HG02970 (cell line): ENCODE results near the gene NANOS3.
"Not testable (repeated sequence)": the region's sequence is repeated elsewhere in the genome, so short reads cannot be mapped to it uniquely, and the experiment has no call there.

Experiments
- ATAC-seq: cut with Tn5 transposase; IDR thresholded peaks from one replicate; pipeline ENCODE4 v1.9.1; 2021; ENCODE audit warnings: mild to moderate bottlenecking, moderate library complexity, moderate number of reproducible peaks; ENCODE audit not compliant: unreplicated experiment, low FRiP score

Gene NANOS3

DNA sequence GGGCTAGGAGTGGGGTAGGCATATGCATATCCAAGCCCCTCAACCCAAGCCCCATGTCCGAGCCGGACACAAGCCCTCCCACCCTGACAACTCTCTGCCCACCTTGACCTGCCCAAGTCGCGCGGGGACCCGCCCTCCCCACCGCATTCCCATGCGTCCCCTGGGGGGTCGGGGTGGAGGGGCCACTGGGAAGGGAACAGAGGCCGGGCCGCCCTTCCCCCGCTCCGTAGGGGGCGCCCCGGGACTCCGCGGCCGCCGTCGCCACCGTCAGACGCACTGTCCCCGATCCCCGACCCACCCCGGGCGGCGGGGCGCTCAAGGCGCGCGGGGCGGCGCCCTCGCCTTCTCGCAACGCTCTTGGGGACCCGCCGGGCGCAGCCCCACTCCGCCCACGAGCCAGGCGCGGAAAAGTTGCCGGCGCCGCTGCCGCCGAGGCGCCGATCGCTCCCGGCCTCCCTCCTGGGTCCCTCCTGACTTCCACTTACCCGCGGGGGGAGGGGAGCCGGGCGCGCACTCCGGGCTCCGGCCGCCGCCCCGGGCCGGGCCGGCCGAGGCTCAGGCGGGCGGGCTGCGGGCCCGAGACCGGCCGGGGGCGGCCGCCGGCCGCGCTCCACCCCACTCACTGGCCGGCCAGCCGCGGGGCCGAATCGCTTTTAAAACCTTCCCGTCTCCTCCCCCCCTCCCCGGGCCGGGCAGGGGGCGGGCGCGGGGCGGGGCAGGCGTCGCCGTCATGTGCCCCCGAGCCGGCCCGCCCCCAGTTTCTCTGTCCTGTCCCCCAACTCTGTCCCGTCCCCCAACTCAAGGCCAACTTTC, 34.4 kb upstream of the NANOS3 start:
- no peak for ATAC-seq

DNA sequence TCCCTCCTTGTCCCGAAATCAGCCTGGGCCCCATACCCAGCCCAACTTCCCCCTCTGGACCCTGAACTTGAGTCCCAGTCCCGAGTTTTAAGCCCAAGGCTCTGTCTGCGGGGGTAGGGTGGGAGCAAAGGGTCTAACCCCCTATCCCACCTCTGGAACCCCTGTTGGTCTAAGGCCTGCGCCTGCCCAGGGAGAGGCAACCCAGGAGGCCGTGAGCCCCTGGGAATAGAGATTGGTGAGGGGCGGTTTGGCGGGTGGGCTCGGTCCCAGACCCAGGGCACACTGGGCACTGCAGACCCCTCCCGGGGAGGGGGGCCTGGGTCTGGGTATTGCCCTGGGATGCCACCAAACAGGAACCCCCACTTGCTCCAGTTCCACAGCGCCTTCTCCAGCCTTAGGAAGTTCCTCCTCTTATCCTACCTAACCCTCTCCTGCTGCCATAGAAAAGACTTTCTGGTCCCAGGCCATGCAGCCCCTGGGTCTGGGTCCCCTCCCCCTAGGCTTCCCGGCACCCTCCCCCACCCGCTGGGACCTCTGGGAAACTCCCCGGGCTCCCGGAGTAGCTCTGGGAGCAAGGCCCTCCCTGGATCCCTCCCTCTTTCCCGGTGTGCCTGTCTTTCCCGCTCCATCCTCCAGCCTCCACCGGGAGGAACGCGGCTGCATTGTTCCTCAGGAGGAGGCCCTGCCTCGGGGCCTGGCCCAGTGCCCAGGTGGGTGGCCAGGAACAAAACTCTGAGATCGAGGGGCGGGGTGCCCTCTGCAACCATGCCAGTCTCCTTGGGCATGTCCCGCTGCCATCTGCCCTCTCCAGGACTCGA, 33.6 kb upstream of the NANOS3 start:
- ATAC-seq = no peak

DNA sequence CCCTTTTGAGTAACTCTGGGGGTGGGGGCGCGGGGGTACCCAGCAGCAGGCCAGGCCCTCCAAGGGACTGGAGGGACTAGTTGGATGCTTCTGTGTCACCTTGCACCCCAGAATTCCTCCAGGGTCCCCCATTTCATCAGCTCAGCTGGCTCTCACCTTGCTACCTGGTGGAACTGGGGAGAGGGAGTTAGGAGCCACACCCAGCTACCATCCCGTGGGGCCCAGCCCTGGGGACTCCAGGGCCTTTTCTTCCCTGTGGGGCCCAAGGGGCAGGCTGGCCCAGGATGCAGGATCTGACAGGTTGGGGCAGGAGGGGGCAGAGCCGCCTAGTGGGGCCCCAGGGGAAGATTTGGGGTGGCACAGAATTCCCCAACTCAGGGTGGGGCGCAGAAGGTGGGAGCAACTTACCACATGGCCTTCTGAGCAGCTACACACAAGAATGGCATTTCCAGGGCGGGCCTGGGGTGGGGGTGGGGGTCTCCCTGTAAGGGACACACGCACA, 32.8 kb upstream of the NANOS3 start:
- no peak for ATAC-seq

DNA sequence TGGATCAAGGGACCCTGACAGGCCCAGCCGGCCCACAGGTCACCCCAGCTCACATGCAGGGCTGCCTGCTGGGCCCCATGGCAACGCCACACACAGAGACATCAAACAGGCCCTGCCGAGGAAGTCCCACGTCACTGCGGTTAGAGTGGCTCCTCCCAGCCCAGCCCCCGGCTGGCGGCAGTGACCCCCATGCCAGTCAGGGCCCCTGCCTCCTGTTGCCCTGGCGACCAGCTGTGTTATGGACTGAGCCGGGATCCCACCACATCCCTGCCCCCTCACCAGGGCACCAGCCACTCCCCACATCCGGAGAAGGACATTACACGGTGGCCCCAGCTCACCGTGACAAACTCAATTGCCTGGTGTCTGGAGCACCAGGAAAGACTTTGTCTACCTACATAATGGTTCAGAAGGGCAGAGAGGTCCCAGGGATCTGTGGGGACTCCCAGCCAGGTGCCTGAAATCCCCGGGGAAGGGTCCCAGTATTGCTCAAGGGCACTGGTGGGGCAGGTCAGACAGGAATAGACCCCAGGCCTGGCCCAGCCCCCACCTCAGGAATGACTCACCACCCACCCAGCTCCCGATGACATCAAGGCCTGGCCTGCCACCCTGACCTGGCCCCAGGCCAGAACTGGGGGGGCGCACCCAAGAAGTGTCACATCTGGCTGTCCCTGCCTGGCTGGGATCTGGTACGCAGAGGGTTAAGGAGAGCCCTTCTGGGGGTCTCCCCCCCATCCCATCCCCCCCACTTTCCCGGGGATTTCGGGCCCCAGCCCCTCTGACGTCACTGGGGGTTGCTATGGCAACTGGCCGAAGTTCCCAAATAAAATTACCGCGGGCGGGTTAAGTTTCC, 30.2 kb upstream of the NANOS3 start:
- ATAC-seq = peak; percentile 44

DNA sequence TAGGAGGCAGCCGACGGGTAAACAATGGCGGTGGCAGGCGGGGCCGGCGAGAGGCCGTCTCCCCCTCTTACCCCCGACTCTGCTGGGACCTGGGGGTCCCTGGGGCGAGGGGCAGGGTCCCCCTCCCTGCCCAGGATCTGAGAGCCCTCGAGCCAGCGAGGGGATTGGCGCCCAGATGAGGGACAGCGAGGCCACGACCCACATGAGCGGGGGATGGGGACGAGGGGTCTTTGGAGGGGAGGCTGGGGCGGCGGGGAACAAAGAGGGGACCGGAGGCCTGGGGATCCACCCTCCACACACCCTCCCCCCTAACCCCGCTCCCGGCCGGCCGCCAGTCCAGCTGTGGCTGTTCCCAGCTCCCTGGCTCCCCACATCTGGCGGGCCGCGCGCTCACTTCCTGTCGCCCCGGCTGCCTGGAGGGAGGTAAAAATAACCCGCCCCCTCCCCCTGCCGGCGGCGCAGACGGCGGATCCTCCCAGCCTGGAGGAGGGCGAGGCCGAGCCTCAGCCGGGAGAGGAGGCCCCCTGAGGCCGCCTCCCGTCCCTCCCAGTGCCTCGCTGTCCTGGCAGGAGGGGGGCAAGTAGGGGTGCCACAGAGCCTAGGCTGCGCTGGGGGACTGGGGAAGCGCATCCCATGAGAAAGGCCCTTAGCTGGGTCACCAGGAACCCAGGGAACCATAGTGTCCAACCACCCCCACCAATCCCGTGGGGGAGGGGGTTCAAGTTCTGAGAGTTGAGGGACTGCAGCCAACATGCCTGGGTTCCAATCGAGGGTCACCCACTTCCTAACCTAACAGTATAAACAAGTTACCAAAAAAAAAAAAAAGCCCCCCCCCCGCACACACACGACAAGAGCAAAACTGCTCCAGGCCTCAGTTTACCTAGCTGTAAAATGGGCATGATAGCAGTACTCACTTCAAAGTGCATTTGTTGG, 29.3 kb upstream of the NANOS3 start:
- peak; percentile 13 for ATAC-seq

DNA sequence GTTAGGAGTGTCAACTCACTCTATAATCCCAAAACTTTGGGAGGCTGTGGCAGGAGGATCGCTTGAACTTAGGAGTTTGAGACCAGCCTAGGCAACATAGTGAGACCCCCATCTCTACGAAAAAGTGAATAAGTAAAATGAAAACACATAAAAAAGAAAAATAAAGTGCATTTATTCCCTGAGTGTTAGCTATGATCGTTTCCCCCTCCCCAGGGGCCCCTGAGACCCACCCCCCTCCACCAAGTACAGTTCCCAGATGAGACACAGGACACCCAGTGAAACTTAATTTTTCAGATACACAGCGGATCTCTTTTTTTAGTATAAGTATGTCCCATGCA, 28.6 kb upstream of the NANOS3 start:
- no peak for ATAC-seq

DNA sequence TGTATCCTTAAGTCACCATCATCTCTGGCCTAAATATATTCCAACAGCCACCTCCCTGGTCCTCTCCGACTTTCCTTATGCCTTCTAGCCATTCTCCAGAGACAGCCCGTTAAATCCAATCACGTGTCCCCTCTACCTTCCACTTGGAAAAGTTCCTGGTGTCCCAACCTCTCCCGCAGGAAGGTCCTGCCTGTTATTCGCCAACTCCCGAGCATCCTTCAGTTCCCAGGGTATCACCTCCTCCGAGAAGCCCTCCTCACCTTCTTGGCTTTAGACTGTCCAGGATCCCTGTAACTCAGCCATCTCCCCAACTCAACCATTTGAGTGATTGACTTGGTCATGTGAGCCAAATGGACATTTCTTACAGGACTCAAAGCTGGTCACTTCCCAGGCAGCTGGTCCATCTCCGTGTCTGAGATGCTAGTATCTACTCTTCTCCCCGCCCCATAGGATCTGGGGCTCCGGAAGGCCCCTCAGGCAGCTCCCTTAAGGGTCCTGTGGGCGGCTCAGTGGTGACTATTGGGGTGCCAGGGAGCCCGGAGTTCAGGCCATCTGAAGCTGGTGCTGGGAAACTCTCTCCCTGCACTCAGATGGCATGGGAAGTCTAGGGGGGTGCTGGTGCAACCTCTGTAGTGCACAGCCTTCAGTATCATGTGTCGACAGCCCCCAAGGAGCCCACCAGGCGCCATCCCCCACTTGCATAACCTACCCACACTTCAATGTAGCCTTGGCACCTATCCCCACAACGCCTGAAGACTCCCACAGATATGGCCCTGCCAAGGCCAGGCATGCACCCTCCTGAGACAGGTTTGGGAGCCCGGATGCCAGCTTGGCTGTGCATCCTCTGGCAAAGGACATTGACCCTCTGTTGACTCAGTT, 27.9 kb upstream of the NANOS3 start:
- no peak for ATAC-seq

DNA sequence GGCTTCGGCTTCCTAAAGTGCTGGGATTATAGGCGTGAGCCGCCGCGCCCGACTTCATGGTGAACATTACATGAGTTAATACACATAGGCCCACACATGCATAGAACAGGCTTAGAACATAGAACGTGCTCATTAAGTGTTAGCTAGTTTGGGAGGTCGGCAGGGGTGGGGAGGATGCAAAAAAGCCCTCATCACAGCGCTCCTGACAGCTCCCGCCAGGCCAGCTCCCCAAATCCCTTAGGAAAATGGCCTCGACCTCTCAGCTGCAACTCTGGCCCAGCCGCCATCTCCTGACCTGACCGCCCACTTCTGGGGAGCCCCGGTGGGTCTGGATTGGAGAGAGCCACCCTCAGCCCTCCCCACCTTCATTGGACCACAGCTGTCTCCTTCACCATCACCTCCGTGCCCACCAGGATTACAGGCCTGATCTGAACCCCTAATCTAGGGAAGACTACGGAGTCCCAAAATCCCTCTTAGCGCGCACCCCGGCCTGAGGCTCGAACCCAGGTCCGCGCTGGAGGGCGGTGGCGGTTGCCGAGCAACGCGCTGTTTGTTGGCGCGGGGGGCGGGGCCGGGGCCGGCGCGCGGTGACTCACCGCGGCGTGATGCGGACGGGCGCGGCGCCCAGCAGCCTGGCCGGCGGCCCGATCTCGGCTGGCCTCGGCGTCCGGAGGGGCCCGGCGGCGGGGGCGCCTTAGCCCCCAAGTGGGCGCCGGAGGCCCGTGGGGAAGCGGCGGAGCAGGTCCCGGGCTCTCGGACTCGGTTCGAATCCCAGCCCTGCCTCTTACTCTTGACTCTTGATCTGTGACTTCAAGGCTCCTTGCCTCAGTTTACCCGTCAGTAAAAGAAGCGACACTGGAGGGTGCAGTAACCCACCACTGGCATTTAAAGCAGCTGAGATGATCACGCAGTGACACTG, 26.7 kb upstream of the NANOS3 start:
- ATAC-seq = no peak

DNA sequence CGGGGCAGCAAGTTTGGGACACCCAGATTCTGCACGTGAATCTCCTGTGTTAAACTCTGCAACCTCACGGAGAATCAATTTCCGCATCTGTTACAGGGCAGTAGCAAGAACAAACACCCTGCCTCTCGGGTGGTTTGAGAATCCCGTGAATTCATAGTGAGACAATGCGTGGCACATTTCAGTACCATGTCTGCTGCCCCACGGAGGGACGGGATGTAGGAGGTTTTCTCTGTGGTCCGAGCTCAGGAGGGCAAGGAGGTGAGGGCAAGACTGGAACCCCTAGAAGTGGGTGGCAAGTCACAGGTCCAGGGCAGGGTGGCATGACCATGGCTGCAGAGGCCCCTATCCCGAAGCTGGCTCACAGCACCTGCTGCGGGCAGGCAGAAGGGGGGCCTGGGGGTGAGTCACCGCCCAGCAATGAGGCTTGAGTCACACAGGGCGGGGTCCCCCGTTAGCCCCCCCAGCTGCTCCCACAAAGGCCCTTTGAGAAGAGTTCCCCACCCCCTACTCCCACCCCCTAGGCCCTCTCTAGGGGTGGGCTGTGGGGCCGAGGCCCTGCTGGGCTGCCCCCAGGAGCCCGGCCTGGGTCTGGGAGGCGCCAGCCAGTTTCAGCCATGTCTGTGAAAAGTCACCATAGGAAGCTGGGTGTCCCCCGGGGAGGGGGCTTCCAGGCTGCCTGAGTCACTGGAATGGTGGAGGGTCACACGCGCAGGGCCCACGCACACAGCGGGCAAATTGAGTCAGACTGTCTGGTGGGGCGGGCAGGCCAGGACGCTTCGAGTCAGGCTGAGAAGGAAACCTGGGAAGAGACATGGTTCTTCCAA, 25.8 kb upstream of the NANOS3 start:
- ATAC-seq = no peak

DNA sequence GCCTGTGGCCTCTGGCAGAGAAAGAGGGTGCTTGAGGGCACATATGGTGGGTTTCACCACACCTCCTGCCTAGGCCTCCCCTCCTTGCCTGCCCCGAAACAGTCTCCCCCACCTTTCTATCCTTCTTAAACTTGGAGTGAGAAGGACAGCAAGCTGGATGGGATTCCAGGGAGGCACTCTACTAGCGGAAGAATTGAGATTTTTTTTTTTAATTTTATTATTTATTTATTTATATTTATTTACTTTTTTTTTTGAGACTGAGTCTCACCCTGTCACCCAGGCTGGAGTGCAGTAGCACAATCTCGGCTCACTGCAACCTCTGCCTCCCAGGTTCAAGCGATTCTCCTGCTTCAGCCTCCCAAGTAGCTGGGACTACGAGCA, 25.2 kb upstream of the NANOS3 start:
- not testable (repeated sequence) for ATAC-seq

DNA sequence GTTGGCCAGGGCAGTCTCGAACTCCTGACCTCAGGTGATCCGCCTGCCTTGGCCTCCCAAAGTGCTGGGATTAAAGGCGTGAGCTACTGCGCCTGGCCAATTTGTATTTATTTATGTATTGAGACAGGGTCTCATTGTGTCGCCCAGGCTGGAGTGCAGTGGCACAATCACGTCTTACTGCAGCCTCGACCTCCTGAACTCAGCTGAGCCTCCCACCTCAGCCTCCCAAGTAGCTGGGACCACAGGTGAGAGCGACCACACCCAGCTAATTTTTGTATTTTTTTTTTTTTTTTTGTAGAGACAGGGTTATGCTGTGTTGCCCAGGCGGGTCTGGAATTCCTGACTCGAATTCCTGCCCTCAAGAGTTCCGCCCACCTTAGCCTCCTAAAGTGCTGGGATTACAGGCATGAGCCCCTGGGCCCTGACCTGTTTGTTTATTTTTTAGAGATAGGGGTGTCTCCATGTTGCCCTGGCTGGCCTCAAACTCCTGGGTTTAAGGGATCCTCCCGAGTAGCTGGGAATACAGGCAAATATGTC, 24.7 kb upstream of the NANOS3 start:
- not testable (repeated sequence) for ATAC-seq

DNA sequence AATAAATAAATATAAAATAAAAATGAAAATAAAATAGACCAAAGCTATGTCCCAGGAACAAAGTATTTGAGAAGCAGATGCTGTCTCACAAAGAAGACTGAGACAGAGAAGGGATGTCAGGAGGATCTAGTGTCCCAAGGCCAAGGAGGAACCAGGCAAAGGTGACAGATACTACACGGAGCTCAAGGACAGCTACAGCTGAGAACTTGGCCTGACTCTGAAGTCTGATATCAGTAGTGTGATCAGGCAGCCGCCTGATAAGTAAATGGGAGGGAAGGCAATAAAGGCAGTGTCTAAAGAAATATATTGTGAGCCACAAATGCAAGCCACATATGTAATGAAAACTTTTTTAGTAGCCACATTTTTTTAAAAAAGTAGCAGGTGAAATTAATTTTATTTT, 20.4 kb upstream of the NANOS3 start:
- no peak for ATAC-seq

DNA sequence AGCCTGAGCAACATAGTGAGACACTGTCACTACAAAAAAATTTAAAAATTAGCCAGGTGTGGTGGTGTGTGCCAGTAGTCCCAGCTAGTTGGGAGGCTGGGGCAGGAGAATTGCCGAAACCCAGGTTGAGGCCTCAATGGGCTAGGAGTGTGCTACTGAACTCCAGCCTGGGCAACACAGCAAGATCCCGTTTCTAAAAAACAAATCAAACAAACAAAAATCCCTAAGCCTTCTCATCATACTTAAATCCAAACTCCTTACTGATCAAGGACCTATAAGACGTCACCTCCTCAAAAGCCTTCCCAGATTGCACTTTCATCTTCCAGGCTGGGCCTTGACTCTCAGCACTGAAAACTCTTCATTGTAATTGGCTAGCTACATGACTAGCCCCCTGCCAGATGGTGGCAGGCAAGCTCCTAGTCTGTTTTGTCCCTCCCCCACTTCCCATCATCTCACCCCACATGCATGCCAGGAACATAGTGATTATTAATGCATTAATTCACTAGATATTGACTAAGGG, 17.5 kb upstream of the NANOS3 start:
- no peak for ATAC-seq

DNA sequence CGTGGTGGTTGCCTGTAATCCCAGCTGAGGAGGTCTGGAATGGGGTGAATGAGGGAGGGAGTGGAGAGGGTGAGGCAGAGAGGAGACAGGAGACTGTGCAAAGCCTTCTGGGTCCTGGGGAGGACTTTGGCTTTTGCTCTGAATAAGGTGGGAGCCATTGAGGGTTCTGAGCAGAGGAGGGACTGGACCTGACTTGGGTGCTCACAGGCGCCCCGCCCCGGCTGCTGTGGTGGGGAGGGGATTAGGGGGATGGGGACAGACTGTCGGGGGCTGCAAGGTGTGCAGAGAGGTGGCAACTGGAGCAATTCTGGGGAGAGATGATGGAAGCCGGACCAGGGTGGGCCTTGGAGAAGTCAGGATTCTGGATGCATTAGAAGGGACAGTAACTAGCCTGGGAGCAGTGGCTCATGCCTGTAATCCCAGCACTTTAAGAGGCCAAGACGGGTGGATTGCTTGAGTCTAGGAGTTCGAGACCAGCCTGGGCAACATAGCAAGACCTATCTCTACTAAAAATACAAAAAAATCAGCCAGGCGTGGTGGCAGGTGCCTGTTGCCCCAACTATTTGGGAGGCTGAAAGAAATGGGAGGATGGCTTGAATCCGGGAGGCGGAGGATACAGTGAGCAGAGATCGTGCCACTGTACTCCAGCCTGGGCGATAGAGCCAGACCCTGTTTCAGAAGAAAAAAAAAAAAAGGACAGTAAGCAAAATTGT, 16.1 kb upstream of the NANOS3 start:
- no peak for ATAC-seq

DNA sequence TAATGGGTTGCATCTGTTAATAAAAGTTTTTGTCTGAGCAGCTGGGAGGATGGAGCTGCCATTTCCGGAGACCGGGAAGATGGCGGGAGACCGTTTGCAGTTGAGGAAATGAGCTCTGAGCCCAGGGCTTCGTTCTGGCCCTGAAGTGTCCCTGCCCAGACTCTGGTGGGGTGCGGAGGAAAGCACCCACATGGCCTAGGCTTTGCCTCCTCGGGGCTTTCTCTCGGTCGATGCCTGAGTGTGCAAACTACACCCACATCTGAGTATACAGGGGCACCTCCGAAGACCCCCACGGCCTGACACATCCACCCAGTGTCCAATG, 15.6 kb upstream of the NANOS3 start:
- ATAC-seq = peak; percentile 26
